ENCODE results near the gene RNF208. TPM values are rescaled to one million over a fixed set of nuclear protein-coding genes. Genes with fewer than 3 reads are reported as not detected.

The RNF208 gene
- polyA plus RNA-seq, 1 donor from 2014 or later = 1.5 TPM

- no peak overlapping the region for H3K4me3 ChIP-seq (ENCODE audit: low read length)
- no peaks in the 10 kb centered on the region for H3K27me3 ChIP-seq (ENCODE audit: insufficient read depth, low read depth, low read length)
- no peak overlapping the region for H2AFZ ChIP-seq (ENCODE audit: low read depth, low read length)
- H3K9me2 ChIP-seq (ENCODE audit: insufficient read depth, low read length) = no peaks in the 10 kb centered on the region
- TF ChIP-seq TAF1 (IDR thresholded peaks at IDR 0.05; ENCODE audit: low read depth) = no peak
- TF ChIP-seq SMC3 (conservative IDR thresholded peaks at IDR 0.05; ENCODE audit: poor library complexity) = no peak
- TF ChIP-seq EP300 (conservative IDR thresholded peaks at IDR 0.05; ENCODE audit: poor library complexity, severe bottlenecking) = no peak
- no peaks in the 10 kb centered on the region for H3K36me3 ChIP-seq (ENCODE audit: insufficient read depth, low read length)
- no peak overlapping the region for H3K4me2 ChIP-seq (ENCODE audit: low read length)
- H4K20me1 ChIP-seq (ENCODE audit: insufficient read depth) = no peaks in the 10 kb centered on the region
- no peaks in the 10 kb centered on the region for H3K9me3 ChIP-seq (ENCODE audit: low read length)
- H3K27ac ChIP-seq (ENCODE audit: low read length) = no peak overlapping the region
- H3K9ac ChIP-seq (ENCODE audit: low read length) = no peak overlapping the region
- H3F3A ChIP-seq (ENCODE audit: insufficient read depth, low read length, poor library complexity, severe bottlenecking) = no peaks in the 10 kb centered on the region
- no peaks in the 10 kb centered on the region for H3K79me2 ChIP-seq (replicated peaks; ENCODE audit: insufficient read depth, low read length)
Observed at GRCh38 chr9:137264067-137264466, 42.0 kb upstream of the RNF208 start.

- no peak overlapping the region for H2AFZ ChIP-seq (ENCODE audit: low read depth, low read length)
- H3K9me3 ChIP-seq (ENCODE audit: low read length) = no peaks in the 10 kb centered on the region
- H3K9me2 ChIP-seq (ENCODE audit: insufficient read depth, low read length) = no peaks in the 10 kb centered on the region
- H3K9ac ChIP-seq (ENCODE audit: low read length) = no peak overlapping the region
- no peak overlapping the region for H3K4me2 ChIP-seq (ENCODE audit: low read length)
- H3K36me3 ChIP-seq (ENCODE audit: insufficient read depth, low read length) = no peaks in the 10 kb centered on the region
- H3K4me3 ChIP-seq (ENCODE audit: low read length) = no peak overlapping the region
- no peaks in the 10 kb centered on the region for H3F3A ChIP-seq (ENCODE audit: insufficient read depth, low read length, poor library complexity, severe bottlenecking)
- H3K79me2 ChIP-seq (replicated peaks; ENCODE audit: insufficient read depth, low read length) = no peaks in the 10 kb centered on the region
- no peaks in the 10 kb centered on the region for H3K27me3 ChIP-seq (ENCODE audit: insufficient read depth, low read depth, low read length)
- H4K20me1 ChIP-seq (ENCODE audit: insufficient read depth) = no peaks in the 10 kb centered on the region
- TF ChIP-seq MXI1 (conservative IDR thresholded peaks at IDR 0.05; ENCODE audit: poor library complexity, severe bottlenecking) = no peak
- no peak for TF ChIP-seq SMC3 (conservative IDR thresholded peaks at IDR 0.05; ENCODE audit: poor library complexity)
- no peak for TF ChIP-seq RAD21 (conservative IDR thresholded peaks at IDR 0.05)
- no peak for TF ChIP-seq REST (IDR thresholded peaks at IDR 0.05; ENCODE audit: borderline replicate concordance)
- TF ChIP-seq TAF1 (IDR thresholded peaks at IDR 0.05; ENCODE audit: low read depth) = no peak
- no peak for TF ChIP-seq EZH2 (IDR thresholded peaks at IDR 0.05; ENCODE audit: borderline replicate concordance, insufficient read depth, low read length, poor library complexity, severe bottlenecking)
- TF ChIP-seq EP300 (conservative IDR thresholded peaks at IDR 0.05; ENCODE audit: poor library complexity, severe bottlenecking) = no peak
- TF ChIP-seq POLR2AphosphoS5 (IDR thresholded peaks at IDR 0.05) = no peak
- no peak for TF ChIP-seq CTCF (IDR thresholded peaks at IDR 0.05; ENCODE audit: poor library complexity, severe bottlenecking)
- no peak overlapping the region for H3K27ac ChIP-seq (ENCODE audit: low read length)
Observed at GRCh38 chr9:137263506-137263905, 41.5 kb upstream of the RNF208 start.

GRCh38 chr9:137262909-137263285, 40.9 kb upstream of the RNF208 start:
- no peaks in the 10 kb centered on the region for H3K36me3 ChIP-seq (ENCODE audit: insufficient read depth, low read length)

More at GRCh38 chr9:137262909-137263285, 40.9 kb upstream of the RNF208 start:
- Histone ChIP-seq H3K4me3 (ENCODE audit: low read length) (no peak overlapping the region), H3K79me2 (replicated peaks; ENCODE audit: insufficient read depth, low read length) (no peaks in the 10 kb centered on the region), H3K9me2 (ENCODE audit: insufficient read depth, low read length) (no peaks in the 10 kb centered on the region), H3F3A (ENCODE audit: insufficient read depth, low read length, poor library complexity, severe bottlenecking) (no peaks in the 10 kb centered on the region), H3K9ac (ENCODE audit: low read length) (no peak overlapping the region), H4K20me1 (ENCODE audit: insufficient read depth) (no peaks in the 10 kb centered on the region), H3K27ac (ENCODE audit: low read length) (no peak overlapping the region), H3K27me3 (ENCODE audit: insufficient read depth, low read depth, low read length) (no peaks in the 10 kb centered on the region), H3K4me2 (ENCODE audit: low read length) (no peak overlapping the region), H2AFZ (ENCODE audit: low read depth, low read length) (no peak overlapping the region), H3K9me3 (ENCODE audit: low read length) (no peaks in the 10 kb centered on the region)
- TF ChIP-seq EZH2 (IDR thresholded peaks at IDR 0.05; ENCODE audit: borderline replicate concordance, insufficient read depth, low read length, poor library complexity, severe bottlenecking) = no peak
- TF ChIP-seq RAD21 (conservative IDR thresholded peaks at IDR 0.05) = no peak
- TF ChIP-seq CTCF (IDR thresholded peaks at IDR 0.05; ENCODE audit: poor library complexity, severe bottlenecking) = no peak
- TF ChIP-seq TAF1 (IDR thresholded peaks at IDR 0.05; ENCODE audit: low read depth) = no peak
- TF ChIP-seq MXI1 (conservative IDR thresholded peaks at IDR 0.05; ENCODE audit: poor library complexity, severe bottlenecking) = no peak
- no peak for TF ChIP-seq POLR2AphosphoS5 (IDR thresholded peaks at IDR 0.05)
- TF ChIP-seq EP300 (conservative IDR thresholded peaks at IDR 0.05; ENCODE audit: poor library complexity, severe bottlenecking) = no peak
- TF ChIP-seq SMC3 (conservative IDR thresholded peaks at IDR 0.05; ENCODE audit: poor library complexity) = no peak
- TF ChIP-seq REST (IDR thresholded peaks at IDR 0.05; ENCODE audit: borderline replicate concordance) = no peak
